VCaP (cell line): ENCODE results near the gene KCNC1.

Source experiments
- H3K27ac ChIP-seq: fragments of 450-650 bp; 2 replicates; pipeline ENCODE4 v1.5.1; 2017
- TF ChIP-seq, protein P1 (sequence below): fragments of 450-650 bp; conservative IDR thresholded peaks from 2 replicates; pipeline ENCODE4 v1.5.1; 2017; ENCODE audit warnings: mild to moderate bottlenecking, moderate library complexity

Gene KCNC1

DNA sequence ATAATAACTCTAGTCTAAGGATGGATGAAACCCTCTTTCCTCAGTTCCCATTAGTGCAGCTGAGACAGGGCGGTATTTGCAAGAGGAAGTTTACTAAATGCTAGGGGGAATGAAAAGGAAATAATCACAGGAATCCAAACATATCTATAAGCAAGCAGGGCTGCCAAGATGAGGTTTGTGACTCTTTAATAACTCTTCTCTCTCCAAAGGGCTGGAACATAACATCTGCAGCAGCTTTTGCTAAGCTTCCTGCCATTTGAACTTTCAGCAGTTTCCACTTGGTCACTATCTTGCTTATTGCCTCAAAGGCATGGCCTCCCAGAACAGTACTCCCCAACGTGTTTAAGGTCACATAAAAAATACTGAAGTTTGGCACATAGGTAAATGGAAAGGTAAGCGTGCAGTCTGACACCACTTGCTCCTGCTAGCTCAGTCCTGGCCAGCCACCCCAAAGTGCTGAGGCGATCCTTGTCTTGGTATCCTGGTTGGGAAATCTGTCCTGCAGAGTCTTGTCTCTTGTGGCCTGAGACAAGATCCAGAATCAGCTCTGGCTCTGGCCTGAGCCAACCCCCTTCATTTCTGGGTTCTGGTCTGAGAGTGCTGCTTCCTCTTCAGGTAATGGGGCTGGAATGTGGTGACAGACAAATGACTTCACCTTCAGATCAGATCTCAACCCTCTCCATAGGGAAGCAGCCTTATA is 81.8 kb downstream of the KCNC1 start:
- TF ChIP-seq, protein P1, sequence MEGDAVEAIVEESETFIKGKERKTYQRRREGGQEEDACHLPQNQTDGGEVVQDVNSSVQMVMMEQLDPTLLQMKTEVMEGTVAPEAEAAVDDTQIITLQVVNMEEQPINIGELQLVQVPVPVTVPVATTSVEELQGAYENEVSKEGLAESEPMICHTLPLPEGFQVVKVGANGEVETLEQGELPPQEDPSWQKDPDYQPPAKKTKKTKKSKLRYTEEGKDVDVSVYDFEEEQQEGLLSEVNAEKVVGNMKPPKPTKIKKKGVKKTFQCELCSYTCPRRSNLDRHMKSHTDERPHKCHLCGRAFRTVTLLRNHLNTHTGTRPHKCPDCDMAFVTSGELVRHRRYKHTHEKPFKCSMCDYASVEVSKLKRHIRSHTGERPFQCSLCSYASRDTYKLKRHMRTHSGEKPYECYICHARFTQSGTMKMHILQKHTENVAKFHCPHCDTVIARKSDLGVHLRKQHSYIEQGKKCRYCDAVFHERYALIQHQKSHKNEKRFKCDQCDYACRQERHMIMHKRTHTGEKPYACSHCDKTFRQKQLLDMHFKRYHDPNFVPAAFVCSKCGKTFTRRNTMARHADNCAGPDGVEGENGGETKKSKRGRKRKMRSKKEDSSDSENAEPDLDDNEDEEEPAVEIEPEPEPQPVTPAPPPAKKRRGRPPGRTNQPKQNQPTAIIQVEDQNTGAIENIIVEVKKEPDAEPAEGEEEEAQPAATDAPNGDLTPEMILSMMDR: no peak
- no peak overlapping the region for H3K27ac ChIP-seq

DNA sequence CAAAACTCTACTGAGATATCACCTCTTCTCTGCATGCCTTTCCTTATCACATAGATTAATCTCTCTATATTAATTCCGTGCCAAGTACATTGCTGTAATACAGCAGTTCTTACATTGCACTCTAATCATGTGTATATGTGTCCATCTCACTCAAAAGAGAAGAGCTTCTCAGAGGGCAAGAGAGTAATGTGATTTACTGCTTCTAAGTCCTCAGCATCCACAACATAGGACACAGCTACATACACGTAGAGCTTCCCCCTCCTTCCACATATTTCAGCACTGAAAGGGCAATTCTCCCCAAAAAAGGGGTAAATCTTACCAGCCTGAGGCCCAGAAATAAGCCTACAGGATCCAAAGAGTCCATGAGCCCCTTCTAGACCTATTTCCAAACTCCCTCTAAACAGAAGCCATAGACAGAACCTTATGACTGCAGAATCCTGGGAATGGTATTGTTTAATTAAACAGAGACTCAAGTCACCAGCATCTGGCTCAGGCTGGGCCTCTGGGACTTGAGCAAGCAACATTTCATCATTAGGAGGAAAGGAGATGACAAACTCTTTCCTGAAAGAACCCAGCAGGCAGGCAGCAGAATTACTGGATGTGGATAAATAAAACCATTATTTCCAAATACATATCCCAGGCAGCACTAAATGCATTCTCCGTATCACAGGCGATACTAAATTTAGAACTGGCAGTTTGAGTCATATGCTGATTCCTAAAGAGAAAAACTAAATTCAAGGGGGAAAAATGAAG is 87.2 kb downstream of the KCNC1 start:
- TF ChIP-seq, protein P1: no peak
- H3K27ac ChIP-seq: no peak overlapping the region

DNA sequence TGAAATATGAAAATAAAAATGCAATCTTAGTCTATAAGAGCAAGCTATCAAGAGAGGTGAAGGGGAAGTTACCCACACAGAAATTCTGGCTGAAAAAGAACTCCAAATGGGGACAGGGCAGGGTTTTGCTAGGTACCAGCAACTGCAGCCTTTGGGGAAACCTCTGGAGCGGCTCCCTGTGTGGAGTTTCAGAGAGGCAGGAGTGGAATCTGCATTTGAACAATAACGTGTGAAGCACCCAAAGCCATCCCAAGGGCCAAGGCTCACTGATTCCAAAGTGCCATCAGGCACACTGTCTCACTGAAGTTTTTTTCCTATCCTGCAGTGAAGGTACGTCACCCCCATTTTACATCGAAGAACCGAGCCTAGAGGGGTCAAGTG is 87.8 kb downstream of the KCNC1 start:
- TF ChIP-seq, protein P1: no peak
- H3K27ac ChIP-seq: no peak overlapping the region

DNA sequence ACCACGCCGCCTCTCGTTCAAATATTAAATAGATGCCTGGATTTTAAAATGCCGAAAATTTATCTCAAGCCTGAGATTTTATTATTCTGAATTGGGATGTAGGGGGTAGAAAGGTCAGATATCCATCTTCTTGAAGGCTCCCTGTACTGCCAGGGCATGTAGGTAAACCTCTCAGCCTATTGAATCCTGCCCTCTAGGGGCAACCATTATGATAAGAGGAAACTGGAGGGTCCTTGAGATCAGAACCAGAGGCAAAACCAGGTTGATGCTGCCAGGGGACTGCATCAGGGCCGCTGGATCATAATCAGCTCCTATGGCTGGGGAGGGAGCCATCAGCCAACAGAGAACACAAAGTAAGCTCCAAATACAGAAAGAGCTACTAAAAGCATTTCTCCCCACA is 92.4 kb downstream of the KCNC1 start:
- H3K27ac ChIP-seq: no peak overlapping the region
- TF ChIP-seq, protein P1: peak; percentile 55

DNA sequence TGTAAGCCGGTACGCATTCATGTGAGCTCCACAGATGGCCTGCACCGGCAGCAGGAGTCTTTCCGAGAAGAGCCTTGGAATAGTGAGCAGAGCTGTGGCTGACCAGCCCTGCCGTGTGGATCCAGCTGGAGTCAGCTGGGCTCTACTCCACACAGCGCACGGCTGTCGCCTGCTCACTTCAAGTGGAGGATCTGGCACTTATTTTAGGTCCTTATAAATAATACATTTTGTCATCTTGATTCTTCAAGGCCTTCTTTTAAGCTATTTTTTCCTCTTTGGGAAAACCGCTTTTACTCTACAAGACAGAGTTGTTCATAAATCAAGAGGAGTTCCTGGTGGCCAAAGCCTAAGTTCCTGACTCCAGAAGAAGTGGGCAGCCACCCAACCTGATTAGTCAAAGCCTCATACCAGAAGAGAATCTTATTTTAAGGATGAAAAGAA is 93.8 kb downstream of the KCNC1 start:
- TF ChIP-seq, protein P1: no peak
- no peak overlapping the region for H3K27ac ChIP-seq

DNA sequence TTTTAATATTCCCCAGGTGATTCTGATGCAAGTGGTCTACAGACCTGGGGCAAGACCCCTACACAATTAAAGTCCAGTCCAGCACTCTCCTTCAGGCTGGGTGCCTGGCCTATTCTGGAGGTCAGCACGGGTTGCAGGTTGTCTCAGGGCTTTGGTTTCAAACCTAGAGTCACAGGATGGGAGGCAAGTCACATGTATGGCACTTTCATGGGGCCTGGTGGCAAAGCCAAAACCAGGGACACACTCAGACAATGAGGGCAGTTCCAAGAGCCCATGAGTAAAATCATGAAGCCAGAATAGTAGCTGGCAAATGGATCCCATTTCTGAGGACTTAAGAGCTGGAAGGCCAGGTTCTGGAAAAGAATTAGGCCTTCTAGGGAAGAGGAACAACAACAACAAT is 96.6 kb downstream of the KCNC1 start:
- no peak overlapping the region for H3K27ac ChIP-seq
- TF ChIP-seq, protein P1: no peak

DNA sequence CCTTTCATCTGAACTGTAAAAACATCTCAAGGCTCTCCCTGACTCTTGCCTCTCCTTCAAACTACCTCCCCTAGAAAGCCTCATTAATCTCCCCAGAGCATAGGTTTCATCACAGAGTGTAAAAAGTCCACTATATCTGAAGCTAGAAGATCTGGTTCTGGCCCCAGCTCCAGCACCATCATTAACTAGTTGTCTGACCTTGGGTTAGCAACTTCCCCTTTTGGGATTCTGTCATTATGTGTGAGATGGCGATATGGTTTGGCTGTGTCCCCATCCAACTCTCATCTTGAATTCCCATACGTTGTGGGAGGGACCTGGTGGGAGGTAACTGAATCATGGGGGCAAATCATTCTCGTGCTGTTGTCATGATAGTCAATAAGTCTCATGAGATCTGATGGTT is 97.3 kb downstream of the KCNC1 start:
- TF ChIP-seq, protein P1: no peak
- no peak overlapping the region for H3K27ac ChIP-seq
